Iris pigment epithelial cell (primary cell): ENCODE data around the gene STIP1.
"Not testable (repeated sequence)": the region's sequence is repeated elsewhere in the genome, so short reads cannot be mapped to it uniquely, and the experiment has no call there.

ENCODE experiments used
- DNase-seq: peaks from one replicate; pipeline ENCODE4 v3.0.0-alpha.2; 2011; ENCODE audit warnings: low read depth

STIP1 gene

DNA sequence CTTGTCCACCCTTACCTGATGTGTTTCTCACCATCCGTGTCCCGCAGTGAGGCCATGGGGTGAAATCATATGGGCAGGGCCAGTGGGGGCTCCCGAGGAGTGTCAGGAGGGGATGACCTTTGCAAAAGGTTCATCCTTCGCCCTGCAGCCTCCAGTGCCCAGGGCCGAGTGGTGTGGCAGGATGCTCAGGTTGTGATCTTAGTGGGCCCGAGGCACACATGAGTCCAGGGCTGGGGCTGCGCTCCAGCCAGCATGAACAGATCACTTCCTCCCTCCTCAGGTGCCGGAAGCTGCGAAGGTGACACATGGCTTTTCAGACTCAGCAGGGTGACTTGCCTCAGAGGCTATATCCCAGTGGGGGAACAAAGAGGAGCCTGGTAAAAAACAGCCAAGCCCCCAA is 52.1 kb downstream of the STIP1 start:
- no peak for DNase-seq

GRCh38 chr11:64238999-64239398 is 53.0 kb downstream of the STIP1 start:
- no peak for DNase-seq

- DNase-seq: no peak
Observed at GRCh38 chr11:64239662-64240434, 53.9 kb downstream of the STIP1 start.

GRCh38 chr11:64240435-64241240 is 54.7 kb downstream of the STIP1 start, which contains the start of gene FKBP2:
Gene FKBP2 (plus strand): TSS chr11:64241095. CDS start chr11:64242388, 1,293 bp downstream.
- peak; percentile 97 for DNase-seq

GRCh38 chr11:64241241-64241490 is 55.2 kb downstream of the STIP1 start:
- DNase-seq: peak; percentile 99

- peak; percentile 42 for DNase-seq
Observed at GRCh38 chr11:64241491-64242374, 55.8 kb downstream of the STIP1 start.

- no peak for DNase-seq
Observed at GRCh38 chr11:64243236-64243854, 57.4 kb downstream of the STIP1 start.

GRCh38 chr11:64244107-64244506 is 58.1 kb downstream of the STIP1 start:
- no peak for DNase-seq

DNA sequence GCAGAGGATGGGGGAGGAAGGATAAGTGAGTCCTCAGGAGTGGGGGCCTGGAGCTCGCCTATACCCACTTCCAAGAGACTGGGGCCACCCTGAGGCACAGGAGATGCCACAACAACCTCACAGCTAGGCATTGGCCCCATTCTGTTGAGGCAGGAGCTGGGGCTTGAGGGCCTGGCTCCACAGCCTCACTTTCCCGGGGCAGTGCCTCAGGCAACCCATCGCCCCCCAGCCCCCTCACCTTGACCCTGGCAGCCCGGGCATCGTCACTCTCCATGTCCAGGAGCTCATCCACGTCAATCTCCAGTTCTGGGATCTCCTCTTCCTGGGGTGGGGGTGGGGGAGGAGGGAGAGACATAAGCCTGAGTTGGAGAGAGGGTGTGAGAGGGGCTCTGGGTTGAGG is 59.0 kb downstream of the STIP1 start:
- DNase-seq: no peak

DNA sequence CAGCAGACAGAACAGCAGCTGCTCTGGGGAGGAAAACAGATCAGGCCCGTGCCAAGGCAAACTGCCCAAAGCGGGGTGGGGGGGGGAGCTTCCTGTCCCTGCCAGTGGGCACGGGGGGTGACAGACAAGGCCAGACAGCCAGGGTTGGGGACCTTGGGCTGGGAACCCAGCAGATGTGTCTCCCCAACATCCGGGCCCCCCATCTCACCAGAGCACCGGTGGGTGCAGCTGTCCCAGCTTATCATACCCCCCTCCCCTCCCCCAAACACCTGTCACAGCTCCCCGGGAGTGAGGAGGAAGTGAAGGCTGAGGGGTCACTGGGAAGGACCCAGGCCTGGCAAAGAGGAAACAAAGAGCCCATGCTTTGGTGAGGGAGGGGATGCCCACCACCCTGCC is 59.4 kb downstream of the STIP1 start:
- no peak for DNase-seq

DNA sequence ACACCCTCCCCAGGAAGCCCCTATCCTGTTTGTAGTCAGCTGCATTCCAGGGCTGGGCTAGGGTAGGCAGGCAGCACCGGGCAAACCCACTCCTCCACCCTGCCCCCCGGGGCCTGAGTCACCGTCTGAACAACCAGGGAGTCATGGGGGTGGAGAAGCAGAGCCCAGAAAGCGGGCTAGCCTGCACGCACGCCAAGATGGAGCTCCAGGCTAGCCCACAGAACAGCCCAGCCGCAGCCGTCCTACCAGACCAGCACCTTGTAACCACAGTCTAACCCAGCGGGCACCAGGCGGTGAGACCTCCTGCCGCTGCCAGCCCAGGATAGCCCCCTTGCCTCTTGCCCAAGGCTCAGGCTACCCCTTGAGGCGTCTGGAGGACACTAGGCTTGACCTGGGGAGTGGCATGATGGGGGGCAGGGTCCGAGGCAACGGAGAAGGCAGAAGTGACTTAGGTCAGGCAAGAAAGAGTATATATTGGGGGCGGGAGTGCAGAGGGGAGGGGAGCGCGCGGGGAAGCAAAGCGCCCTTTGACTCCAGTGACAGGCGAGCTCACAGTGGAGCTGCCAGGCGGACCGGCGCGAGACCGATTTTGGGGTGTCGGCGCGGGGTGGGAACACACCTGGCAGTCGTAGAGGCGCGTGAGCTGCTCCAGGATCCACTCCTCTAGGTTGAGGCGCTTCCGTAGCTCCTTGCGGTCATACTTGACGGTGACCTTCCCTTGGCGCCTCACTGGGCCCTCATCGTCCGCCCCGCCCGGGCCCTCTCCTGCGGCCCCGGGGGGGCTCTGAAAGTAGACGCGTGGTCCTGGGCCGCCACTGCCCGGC is 60.0 kb downstream of the STIP1 start:
- DNase-seq: peak; percentile 91

GRCh38 chr11:64246621-64246870 is 60.6 kb downstream of the STIP1 start:
- DNase-seq: not testable (repeated sequence)

GRCh38 chr11:64246871-64247728 is 61.1 kb downstream of the STIP1 start, which contains the start of gene PPP1R14B:
Gene PPP1R14B (minus strand): TSS chr11:64246943. CDS start chr11:64246673, 270 bp downstream.
- DNase-seq: peak; percentile 88

- no peak for DNase-seq
Observed at GRCh38 chr11:64247729-64248531, 62.0 kb downstream of the STIP1 start.

- no peak for DNase-seq
Observed at GRCh38 chr11:64248578-64248977, 62.6 kb downstream of the STIP1 start.

DNA sequence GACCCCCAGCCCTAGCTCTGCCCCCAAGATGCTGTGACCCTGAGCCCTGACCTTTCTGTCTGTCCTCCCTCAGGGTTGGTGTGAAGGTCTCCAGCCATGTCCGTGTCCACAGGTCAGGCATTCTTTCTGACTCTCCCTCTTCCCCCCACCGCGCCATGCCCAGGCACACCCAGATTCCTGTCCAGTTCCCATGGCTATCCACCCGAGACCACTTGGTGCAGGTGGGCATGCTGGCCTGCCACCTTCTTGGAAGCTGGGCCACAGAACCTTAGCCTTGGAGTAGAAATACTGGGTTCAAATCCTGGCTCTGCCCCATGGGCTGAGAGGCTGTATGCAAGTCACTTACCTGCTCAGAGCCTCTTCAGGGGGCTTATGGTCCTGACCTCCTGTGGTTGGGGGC is 63.1 kb downstream of the STIP1 start:
- no peak for DNase-seq

- DNase-seq: no peak
Observed at GRCh38 chr11:64249563-64250414, 63.8 kb downstream of the STIP1 start.

- no peak for DNase-seq
Observed at GRCh38 chr11:64250415-64251015, 64.5 kb downstream of the STIP1 start.
